HG03159 (cell line): ENCODE results near the gene RCL1.
"Not testable (repeated sequence)": the region's sequence is repeated elsewhere in the genome, so short reads cannot be mapped to it uniquely, and the experiment has no call there.

Experiments
- ATAC-seq: cut with Tn5 transposase; IDR thresholded peaks from one replicate; pipeline ENCODE4 v1.9.1; 2021; ENCODE audit warnings: mild to moderate bottlenecking, moderate library complexity; ENCODE audit not compliant: unreplicated experiment

Gene RCL1

DNA sequence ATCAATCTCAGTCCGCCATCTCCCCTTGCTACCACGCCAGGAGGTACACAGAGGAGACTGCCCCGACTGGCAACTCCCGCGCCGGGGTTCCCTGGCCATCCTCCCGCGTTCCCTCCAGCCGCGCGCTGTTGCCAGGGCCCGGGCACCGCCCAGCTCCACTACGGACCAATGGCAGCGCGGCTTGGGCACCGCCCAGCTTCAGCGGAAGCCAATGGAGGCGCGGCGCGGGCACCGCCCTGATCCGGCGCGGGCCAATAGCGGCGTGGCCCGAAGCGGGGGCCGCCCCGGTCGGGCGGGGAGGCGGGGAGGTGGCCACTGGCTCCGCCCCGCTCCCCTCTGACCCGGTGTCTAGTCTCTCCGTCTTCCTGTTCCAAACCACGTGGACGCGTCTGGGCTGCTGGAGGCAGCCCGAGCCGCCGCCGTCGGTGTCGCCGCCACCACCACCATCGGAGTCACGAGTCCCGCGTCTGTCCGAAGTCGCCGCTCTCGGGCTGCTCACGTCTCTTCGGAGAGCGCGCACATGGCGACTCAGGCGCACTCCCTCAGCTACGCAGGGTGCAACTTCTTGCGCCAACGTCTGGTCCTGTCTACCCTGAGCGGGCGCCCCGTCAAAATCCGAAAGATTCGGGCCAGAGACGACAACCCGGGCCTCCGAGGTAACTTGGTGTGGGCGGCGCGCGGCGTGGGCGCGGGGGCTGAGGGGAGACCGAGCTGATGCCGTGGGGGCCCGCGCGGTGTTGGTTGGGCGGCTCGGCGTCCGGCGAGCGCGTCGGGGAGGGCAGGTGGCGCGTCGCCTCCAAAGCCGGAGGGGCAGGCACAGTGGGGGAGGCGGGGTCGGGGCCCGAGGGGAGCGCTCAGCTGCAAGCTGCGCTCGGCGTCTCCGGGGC is at the start of gene RCL1:
RCL1 (plus strand) TSS at position 373 of the 887 bp plus-strand sequence; CDS start at position 521, 148 bp downstream.
- peak; percentile 95 for ATAC-seq

DNA sequence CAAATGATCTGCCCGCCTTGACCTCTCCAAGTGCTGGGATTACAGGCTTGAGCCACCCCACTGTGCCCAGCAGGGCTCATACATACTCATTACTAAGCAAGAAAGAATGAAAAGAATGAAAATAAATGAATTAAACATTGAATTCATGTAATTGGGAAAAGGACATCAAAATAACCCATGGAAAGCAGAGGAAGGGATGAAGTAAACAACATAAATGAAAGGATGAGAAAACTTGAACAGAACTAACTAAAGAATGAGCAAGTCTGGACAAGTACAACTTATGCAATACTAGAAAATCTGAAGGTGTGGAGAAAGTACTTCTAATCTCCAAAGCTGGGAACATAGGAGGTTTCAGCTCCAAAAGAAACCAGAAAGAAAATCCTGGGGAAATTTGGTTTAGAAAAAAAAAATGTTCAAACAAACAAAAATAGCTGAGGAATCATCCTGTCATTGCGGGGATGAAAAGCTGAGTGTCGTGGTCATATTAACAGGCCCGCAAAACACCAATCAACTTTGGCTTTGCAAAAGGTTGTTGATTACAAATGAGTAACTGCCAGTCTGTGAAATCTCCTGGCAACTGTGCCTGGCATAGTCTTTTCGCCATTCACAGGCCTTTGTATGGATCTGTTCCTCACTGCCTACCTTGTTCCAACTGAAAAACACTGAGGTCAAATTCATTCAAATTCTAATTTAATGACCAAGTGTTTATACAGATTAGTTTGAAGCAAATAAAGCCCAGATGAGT is 49.4 kb upstream of the RCL1 start:
- no peak for ATAC-seq

DNA sequence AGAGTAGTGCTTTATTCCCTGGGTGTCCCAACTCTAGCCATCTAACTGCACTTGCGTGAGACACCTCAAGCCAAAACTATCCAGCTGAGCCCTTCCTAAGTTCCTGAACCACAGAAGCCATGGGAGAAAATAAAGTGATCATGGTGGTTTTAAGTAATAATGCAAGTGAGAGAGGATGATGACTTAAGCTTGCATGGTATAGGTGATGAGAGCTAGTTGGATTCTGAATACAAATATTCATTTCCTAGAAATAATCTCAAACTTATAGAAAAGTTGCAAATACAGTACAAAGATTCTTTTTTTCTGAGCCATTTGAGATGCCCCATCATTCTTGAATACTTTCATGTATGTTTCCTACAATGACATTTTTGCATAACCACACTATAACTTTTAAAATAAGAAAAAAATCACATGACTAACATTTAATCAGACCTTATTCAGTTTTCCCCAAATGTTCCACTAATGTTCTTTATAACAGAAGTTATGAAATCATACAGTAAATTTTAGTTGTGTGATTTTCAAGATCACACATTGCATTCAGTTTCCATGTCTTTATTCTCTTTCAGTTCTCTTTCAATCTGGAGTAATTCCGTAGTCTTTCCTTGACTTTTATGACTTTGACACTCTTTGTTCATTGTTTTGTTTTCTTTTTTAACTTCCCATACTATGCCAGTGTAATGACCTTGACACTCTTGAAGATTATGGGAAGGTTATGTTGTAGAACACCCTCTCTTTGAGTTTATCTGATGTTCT is 46.3 kb upstream of the RCL1 start:
- no peak for ATAC-seq

DNA sequence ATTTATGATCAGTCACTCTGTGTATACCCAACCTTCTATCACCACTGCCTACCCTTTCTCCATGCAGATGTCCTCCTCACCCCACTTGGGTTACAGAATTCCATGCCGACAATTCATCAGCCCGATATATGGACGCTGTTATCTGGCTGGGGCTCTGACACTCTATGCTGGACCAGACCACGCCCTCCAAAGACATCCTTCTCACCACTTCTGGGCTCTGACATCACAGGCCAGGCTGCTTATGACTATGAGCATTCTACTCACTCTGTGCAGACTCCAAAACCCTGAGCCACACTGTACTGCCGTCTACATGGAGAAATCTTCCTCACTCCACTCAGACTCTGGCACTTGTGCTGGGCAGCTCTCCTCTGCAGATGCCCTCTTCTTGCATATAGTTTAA is 44.1 kb upstream of the RCL1 start:
- ATAC-seq, result no peak

- no peak for ATAC-seq
These were observed 42.6 kb upstream of the RCL1 start for GRCh38 chr9:4750023-4750673.

DNA sequence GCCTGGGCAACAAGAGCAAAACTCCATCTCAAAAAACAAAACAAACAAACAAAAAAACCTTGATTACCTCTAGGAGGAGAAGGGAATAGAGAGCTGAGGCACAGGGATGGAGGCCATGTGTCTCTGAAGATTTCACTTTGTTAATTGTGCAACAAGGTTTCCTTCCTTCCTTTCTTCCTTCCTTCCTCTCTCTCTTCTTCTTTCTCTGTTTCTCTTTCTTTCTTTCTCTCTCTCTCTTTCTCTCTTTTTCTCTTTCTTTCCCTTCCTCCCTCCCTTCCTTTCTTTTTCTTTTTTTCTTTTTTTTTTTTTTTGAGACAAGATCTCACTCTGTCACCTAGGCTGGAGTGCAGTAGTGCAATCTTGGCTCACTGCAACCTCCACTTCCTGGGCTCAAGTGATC is 38.2 kb upstream of the RCL1 start:
- not testable (repeated sequence) for ATAC-seq

- ATAC-seq, result no peak
These were observed 37.6 kb upstream of the RCL1 start for GRCh38 chr9:4755026-4755609.

DNA sequence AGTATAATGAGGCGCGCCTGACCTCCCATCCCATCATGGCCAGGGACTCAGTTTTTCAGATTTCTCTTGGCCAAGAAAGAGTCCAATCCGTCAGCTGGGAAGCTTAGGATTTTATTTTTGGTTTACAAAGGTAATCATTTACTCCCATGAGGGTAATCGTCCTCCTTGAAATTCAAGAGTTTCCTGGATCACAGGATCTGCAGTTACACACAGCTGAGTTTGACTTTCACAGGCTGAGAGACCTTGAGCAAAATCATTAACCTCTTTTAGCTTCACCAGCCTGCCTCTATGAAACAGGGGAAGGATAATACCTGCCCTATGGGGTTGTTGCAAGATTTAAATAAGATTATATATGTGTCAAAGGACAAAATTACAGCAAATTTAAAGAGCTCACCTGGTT is 36.3 kb upstream of the RCL1 start:
- ATAC-seq, result no peak

GRCh38 chr9:4760122-4760521 is 32.6 kb upstream of the RCL1 start:
- ATAC-seq, result no peak

DNA sequence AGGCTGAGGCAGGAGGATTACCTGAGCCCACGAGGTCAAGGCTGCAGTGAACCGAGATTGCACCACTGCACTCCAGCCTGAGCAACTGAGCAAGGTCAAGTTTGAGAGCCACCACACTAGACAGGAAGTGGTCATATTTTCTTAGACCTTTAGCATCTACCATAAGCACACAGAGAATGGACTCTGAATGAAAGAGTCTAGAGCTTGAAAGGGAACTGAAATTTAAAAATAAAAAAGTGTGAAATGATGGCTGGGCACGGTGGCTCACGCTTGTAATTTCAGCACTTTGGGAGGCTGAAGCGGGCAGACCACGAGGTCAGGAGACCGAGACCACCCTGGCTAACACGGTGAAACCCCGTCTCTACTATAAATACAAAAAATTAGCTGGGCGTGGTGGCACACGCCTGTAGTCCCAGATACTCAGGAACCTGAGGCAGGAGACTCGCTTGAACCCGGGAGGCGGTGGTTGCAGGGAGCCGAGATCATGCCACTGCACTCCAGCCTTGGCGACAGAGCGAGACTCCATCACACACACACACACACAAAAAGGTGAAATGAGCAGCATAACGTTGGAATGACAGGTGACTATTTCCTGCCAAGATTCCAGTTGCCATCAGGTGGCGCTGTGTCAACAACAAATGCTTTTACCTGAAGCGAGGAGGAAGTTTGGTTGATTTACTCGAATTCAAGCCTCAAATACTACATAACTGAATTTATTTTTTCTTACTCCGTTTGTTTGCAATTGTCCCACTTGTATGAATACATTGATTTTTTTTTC is 30.4 kb upstream of the RCL1 start:
- ATAC-seq, result peak; percentile 74

DNA sequence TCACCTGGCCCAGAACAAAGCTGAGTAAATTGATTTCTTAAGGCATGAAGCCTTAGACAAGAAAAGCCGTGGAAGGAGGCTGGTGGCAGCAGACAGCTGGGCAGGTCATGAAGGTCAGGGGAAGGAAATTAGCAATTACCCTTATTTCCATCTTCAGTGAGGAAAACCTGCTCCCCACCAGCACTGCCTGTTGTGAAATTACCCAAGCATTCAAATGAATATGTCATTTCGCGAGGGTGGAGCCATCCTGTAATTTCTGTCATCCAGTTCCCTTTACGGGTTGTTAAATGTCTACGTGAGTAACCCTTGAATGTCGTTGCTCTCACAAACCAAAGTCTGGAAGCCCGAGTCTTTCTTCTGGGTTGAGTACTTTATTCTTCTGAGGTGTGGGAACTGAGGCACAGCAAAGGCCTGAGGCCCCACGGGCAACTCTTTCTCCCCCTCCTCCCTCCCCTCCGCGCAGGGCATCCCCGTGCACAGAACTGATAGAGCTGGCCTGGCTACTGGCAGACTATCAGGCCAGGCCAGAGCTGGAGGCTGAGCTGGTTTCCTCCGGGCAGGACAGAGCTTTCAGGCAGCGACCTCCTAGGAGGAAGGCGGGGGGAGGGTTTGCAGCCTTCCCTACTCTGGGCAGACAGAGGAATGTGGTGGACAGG is 29.7 kb upstream of the RCL1 start:
- peak; percentile 33 for ATAC-seq

DNA sequence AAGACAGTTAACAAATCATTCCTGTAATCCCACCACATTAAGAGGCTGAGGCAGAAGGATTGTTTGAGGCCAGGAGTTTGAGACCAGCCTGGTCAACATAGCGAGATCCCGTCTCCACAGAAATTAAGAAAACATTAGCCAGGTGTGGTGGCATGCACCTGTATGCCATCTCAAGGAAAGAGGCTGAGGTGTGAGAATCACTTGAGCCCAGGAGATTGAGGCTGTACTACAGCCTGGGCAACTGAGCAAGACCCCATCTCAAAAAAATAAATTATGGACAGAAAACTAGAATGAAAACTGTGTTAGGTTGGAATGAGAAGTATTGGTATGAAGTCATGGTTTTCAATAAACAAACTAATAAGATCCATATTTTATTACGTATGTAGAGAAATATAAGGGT is 28.7 kb upstream of the RCL1 start:
- no peak for ATAC-seq

- no peak for ATAC-seq
These were observed 24.1 kb upstream of the RCL1 start for GRCh38 chr9:4768681-4769080.

DNA sequence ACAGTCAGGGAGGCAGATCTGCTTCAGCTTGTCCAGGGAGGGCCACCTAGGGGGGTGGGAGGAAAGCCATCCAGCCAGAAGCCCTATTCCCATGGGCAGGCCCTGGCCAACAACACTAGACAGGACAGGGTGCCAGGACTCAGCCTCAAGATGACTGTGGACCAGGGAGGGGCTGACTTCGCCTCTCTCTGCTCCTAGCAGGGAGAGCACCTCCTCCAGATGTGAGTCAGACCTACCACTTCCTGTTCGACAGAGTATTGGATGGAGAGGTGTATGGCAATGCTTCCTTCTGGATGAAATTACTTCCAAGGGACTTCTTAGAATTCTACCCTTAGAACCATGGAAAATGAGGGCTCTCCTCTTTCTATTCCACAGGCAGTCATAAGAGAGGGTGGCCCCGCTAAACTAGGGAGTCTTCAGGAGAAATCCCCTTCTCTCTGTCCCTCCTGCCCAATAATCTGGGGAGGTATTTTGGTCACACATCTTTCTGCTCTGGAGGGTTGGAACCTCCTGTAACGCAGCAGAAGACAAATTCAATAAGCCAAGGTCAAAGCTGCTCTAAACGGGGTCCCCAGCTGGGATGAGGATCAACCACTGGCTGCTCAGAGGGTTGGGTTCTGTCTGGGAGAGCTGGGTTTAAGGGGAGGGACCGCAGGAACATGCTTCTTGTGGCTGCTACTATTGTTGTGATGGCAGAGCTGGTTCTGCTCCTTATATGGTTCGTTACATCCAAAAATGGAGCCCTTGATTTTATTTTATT is 23.2 kb upstream of the RCL1 start:
- ATAC-seq, result no peak

DNA sequence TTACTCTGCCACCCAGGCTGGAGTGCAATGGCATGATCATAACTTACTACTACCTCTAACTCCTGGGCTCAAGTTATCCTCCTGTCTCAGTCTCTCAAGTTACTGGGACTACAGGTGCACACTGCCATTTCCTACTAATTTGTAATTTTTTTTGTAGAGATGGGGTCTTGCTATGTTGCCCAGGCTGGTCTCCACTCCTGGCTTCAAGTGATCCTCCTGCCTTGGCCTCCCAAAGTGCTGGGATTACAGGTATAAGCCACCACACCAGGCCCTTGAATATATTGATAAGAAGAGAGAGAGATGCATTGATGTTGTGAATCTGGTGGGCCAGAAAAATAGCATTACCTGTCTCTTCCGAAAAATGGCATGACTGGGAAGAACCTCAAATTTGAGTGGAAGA is 21.0 kb upstream of the RCL1 start:
- ATAC-seq, result no peak

DNA sequence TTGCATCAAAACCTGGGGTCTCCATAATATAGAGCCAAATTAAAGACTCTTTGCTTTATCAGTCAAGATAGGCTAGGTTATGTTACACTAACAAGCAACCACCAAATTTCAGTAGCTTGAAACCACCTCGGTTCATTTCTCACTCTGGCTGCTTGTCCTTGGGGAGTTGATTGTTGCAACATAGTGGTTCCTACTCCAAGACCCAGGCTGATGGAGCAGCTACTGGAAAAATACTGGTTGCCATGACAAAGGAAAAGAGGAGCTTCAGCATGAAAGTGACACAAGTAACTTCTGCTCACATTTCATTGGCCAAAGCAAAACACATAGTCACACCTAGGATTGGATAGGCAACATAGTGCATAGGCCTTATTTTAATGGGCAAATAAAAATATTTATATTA is 18.5 kb upstream of the RCL1 start:
- ATAC-seq, result no peak

DNA sequence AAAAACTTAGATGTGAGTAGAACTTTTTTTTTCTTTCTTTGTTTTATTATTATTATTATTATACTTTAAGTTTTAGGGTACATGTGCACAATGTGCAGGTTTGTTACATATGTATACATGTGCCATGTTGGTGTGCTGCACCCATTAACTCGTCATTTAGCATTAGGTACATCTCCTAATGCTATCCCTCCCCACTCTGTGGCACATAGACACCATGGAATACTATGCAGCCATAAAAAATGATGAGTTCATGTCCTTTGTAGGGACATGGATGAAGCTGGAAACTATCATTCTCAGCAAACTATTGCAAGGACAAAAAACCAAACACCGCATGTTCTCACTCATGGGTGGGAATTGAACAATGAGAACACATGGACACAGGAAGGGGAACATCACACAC is 17.8 kb upstream of the RCL1 start:
- ATAC-seq, result not testable (repeated sequence)

DNA sequence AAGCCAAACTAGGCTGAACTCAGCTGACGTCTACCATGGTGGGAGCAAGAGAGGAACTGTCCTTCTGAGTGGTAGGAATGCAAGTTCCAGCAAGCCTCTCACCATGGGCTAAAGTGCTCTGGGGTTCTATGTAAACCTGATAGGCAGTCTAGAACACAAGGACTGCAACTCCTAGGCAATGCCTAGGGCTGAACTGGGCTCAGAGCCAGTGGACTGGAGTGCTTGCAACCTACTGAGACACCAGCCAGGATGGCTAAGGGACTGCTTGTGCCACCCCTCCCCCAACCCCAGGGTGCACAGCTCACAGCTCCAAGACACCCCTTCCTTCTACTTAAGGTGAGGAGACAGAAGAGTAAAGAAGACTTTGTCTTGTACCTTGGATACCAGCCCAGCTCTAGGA is 12.1 kb upstream of the RCL1 start:
- ATAC-seq, result no peak

DNA sequence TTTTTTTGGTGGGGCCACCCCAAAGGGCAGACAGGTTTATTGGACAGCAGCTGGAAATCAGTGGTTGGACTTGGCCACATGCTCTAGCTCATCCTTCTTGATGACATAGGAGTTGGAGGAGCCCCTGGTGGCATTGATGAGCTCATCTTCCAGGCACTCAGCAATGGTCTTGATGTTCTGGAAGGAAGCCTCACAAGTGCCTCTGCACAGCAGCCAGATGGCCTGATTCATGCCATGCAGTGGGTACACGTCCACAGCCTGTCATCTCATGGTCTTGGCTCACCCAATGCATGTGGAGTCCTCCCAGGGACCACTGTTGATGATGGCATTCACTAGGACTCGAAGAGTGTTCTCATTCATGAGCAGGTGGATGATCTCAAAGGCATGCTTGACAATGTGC is 11.3 kb upstream of the RCL1 start:
- no peak for ATAC-seq
